KMS-11 (cell line): Measurements from ENCODE around the gene MTURN.

Experiments
- H2AFZ ChIP-seq: fragments of 200-600 bp; sonication (generic); 2 replicates; pipeline ENCODE4 v1.6.1; 2016; ENCODE audit warnings: antibody characterized with exemption, mixed run types, low read depth
- H3K27ac ChIP-seq: fragments of 200-600 bp; sonication (generic); 2 replicates; pipeline ENCODE4 v1.6.1; 2016; ENCODE audit warnings: mild to moderate bottlenecking, mixed run types
- H3K27me3 ChIP-seq: fragments of 200-600 bp; sonication (generic); 2 replicates; pipeline ENCODE4 v1.6.1; 2017; ENCODE audit warnings: mild to moderate bottlenecking, low read depth, mixed run types, moderate library complexity; ENCODE audit not compliant: insufficient read depth
- H3K36me3 ChIP-seq: fragments of 200-600 bp; sonication (generic); 2 replicates; pipeline ENCODE4 v1.6.1; 2017; ENCODE audit warnings: mild to moderate bottlenecking, mixed run types; ENCODE audit not compliant: insufficient read depth
- H3K4me1 ChIP-seq: fragments of 200-600 bp; sonication (generic); 2 replicates; pipeline ENCODE4 v1.6.1; 2016; ENCODE audit warnings: mild to moderate bottlenecking, low read depth, mixed run types; ENCODE audit not compliant: poor library complexity, severe bottlenecking
- H3K4me2 ChIP-seq: fragments of 200-600 bp; sonication (generic); 2 replicates; pipeline ENCODE4 v1.7.0; 2016; ENCODE audit warnings: mild to moderate bottlenecking, mixed run types
- H3K4me3 ChIP-seq: fragments of 200-600 bp; sonication (generic); IDR thresholded peaks from 2 replicates; pipeline ENCODE4 v1.6.1; 2017; ENCODE audit warnings: low read depth, low read length, mixed read lengths; ENCODE audit not compliant: insufficient read depth
- H3K79me2 ChIP-seq: fragments of 200-600 bp; sonication (generic); 2 replicates; pipeline ENCODE4 v1.6.1; 2016; ENCODE audit warnings: low read depth, mixed run types; ENCODE audit not compliant: insufficient read depth
- H3K9ac ChIP-seq: fragments of 200-600 bp; sonication (generic); 2 replicates; pipeline ENCODE4 v1.6.1; 2016; ENCODE audit warnings: mild to moderate bottlenecking, mixed run types
- H4K20me1 ChIP-seq: fragments of 200-600 bp; sonication (generic); 2 replicates; pipeline ENCODE4 v1.6.1; 2016; ENCODE audit warnings: mild to moderate bottlenecking, mixed run types; ENCODE audit not compliant: insufficient read depth
- CTCF ChIP-seq: fragments of 200-600 bp; sonication (generic); conservative IDR thresholded peaks from 2 replicates; pipeline ENCODE4 v1.6.1; 2017; ENCODE audit warnings: low read depth, mild to moderate bottlenecking, antibody characterized with exemption, low read length, moderate library complexity, mixed read lengths

MTURN gene

DNA sequence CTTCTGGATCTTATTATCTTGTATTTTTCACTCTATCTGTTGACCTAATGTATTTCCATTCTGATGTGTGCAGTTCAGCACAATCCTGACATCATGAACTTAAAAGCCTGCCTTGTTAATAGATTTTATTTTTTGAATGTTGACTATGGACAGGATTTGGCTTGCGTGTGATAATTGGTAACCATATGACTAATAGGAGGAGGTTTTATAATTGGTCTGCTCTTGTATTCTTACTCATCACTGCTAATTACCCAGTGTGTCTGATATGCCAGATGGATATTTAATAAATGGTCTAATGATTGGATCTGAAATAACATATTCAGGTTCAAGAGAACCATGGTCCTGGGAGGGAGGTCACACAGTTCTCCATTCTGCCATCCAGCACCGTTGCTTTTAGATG is 45.9 kb downstream of the MTURN start:
- Histone ChIP-seq H3K79me2 (no peaks in the 10 kb centered on the region), H3K36me3 (no peaks in the 10 kb centered on the region), H3K4me2 (no peak overlapping the region), H3K9ac (no peak overlapping the region), H4K20me1 (no peaks in the 10 kb centered on the region), H3K4me3 (no peak overlapping the region), H3K4me1 (peaks cover 7% of the 10 kb centered on the region), H3K27me3 (no peaks in the 10 kb centered on the region), H2AFZ (no peak overlapping the region), H3K27ac (no peak overlapping the region)
- no peak for TF ChIP-seq CTCF

GRCh38 chr7:30181211-30181610 is 46.4 kb downstream of the MTURN start:
- TF ChIP-seq CTCF = no peak

GRCh38 chr7:30181736-30182522 is 47.1 kb downstream of the MTURN start:
- no peaks in the 10 kb centered on the region for H3K79me2 ChIP-seq
- no peaks in the 10 kb centered on the region for H4K20me1 ChIP-seq
- no peak overlapping the region for H3K4me2 ChIP-seq
- TF ChIP-seq CTCF = no peak
- no peak overlapping the region for H3K4me3 ChIP-seq
- no peaks in the 10 kb centered on the region for H3K27me3 ChIP-seq
- H3K4me1 ChIP-seq = peaks cover 7% of the 10 kb centered on the region
- H3K9ac ChIP-seq = no peak overlapping the region
- no peaks in the 10 kb centered on the region for H3K36me3 ChIP-seq
- H3K27ac ChIP-seq = no peak overlapping the region
- H2AFZ ChIP-seq = no peak overlapping the region

More at GRCh38 chr7:30181211-30181610, 46.4 kb downstream of the MTURN start:
- Histone ChIP-seq H4K20me1 (no peaks in the 10 kb centered on the region), H3K36me3 (no peaks in the 10 kb centered on the region), H2AFZ (no peak overlapping the region), H3K4me2 (no peak overlapping the region), H3K27me3 (no peaks in the 10 kb centered on the region), H3K27ac (no peak overlapping the region), H3K4me3 (no peak overlapping the region), H3K9ac (no peak overlapping the region), H3K4me1 (peaks cover 7% of the 10 kb centered on the region), H3K79me2 (no peaks in the 10 kb centered on the region)

DNA sequence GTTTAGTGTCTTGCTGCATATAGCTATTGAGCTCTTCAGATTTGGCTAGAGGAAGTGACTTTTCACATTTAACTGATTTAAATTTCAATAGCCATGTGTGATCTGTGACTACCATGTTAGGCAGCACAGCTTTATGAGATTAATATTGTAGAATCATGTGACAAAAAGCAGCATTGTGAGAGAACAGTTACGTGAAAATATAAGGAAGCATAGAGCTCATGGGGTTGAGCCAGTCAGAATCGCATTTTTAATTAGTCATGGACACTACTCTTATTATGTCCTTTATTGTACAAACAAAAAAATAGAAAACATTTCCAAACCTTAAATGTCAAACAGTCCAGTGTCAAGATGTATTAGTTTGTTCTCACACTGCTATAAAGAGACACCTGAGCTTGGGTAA is 48.0 kb downstream of the MTURN start:
- no peak for TF ChIP-seq CTCF
- H3K4me2 ChIP-seq = no peak overlapping the region
- no peaks in the 10 kb centered on the region for H3K79me2 ChIP-seq
- no peak overlapping the region for H3K9ac ChIP-seq
- H4K20me1 ChIP-seq = no peaks in the 10 kb centered on the region
- no peak overlapping the region for H3K27ac ChIP-seq
- H3K4me3 ChIP-seq = no peak overlapping the region
- H3K27me3 ChIP-seq = no peaks in the 10 kb centered on the region
- peaks cover 7% of the 10 kb centered on the region for H3K4me1 ChIP-seq
- no peak overlapping the region for H2AFZ ChIP-seq
- H3K36me3 ChIP-seq = no peaks in the 10 kb centered on the region
